B cell (primary cell): ENCODE measurements around the gene ATN1. TPM values are rescaled to one million over a fixed set of nuclear protein-coding genes. Genes with fewer than 3 reads are reported as not detected.
A peak's percentile ranks its signal among the peaks of the same experiment; 100 is the strongest.

Experiments
- ATAC-seq: fragments of 200-7000 bp; cut with Tn5 transposase; one replicate; pipeline ENCODE4 v1.10.0; 2021; ENCODE audit warnings: low read depth, mild to moderate bottlenecking, moderate number of reproducible peaks, moderate library complexity
- CTCF ChIA-PET: fragments of 350-600 bp; sonication (Branson Sonifier 250); formaldehyde crosslinking; loops from one replicate; lab custom pipeline; 2021; ENCODE audit warnings: antibody characterized with exemption, inconsistent platforms; lab: Charles Lee
- POLR2A ChIA-PET: fragments of 350-600 bp; sonication (Branson Sonifier 250); formaldehyde crosslinking; loops from one replicate; lab custom pipeline; 2021; ENCODE audit warnings: antibody characterized with exemption; lab: Charles Lee
- DNase-seq: peaks from one replicate; pipeline ENCODE4 v3.0.0; 2013
- H2AFZ ChIP-seq: 2 replicates; pipeline ENCODE4 v1.6.1; 2012; ENCODE audit warnings: mild to moderate bottlenecking, low read depth, low read length; ENCODE audit not compliant: insufficient read depth, poor library complexity, severe bottlenecking
- H3K27ac ChIP-seq, 2 donors: 1 replicate in 1 of 2; 2 replicates in 1 of 2; pipeline ENCODE4 v1.5.1; 2012 to 2013; ENCODE audit warnings: low read length in 2 of 2, mild to moderate bottlenecking in 2 of 2, moderate library complexity in 1 of 2
- H3K27me3 ChIP-seq, 4 experiments: fragments of 200-600 bp in 1 of 4; sonication (generic) in 1 of 4; replicated peaks in 1 of 4; 1 replicate in 2 of 4; 2 replicates in 2 of 4; pipeline versions ENCODE4 v1.6.1 to v1.7.0; 2013 to 2016; ENCODE audit warnings: low read length in 3 of 4, mild to moderate bottlenecking in 2 of 4, mixed read lengths in 1 of 4, moderate library complexity in 1 of 4; ENCODE audit not compliant: insufficient read depth in 4 of 4, control insufficient read depth in 3 of 4; ENCODE audit errors: control extremely low read depth in 1 of 4
- H3K36me3 ChIP-seq, 2 experiments: replicated peaks in 1 of 2; 1 replicate in 1 of 2; 2 replicates in 1 of 2; pipeline versions ENCODE4 v1.6.1 to v1.7.1; 2013; ENCODE audit warnings: low read length in 1 of 2; ENCODE audit not compliant: insufficient read depth in 2 of 2, control insufficient read depth in 1 of 2; ENCODE audit errors: control extremely low read depth in 1 of 2, extremely low read depth in 1 of 2
- H3K4me1 ChIP-seq, 2 donors: fragments of 200-600 bp in 1 of 2; sonication (generic) in 1 of 2; 1 replicate in 1 of 2; 2 replicates in 1 of 2; pipeline versions ENCODE4 v1.5.1 to v1.6.1; 2013 to 2017; ENCODE audit warnings: low read length in 2 of 2; ENCODE audit not compliant: control insufficient read depth in 2 of 2, insufficient read depth in 2 of 2
- H3K4me2 ChIP-seq: replicated peaks from 2 replicates; pipeline ENCODE3; 2012; ENCODE audit warnings: mild to moderate bottlenecking, low read depth, low read length; ENCODE audit not compliant: poor library complexity, severe bottlenecking
- H3K4me3 ChIP-seq, 5 experiments: fragments of 200-600 bp in 1 of 5; sonication (generic) in 1 of 5; 1 replicate in 3 of 5; 2 replicates in 2 of 5; pipeline versions ENCODE4 v1.5.1 to v1.7.0; 2011 to 2016; ENCODE audit warnings: low read length in 4 of 5, mild to moderate bottlenecking in 4 of 5, low read depth in 2 of 5, control low read depth in 1 of 5, moderate library complexity in 1 of 5; ENCODE audit not compliant: insufficient read depth in 1 of 5; ENCODE audit errors: control extremely low read depth in 1 of 5, extremely low read depth in 1 of 5
- H3K79me2 ChIP-seq: fragments of 200-600 bp; sonication (generic); one replicate; pipeline ENCODE4 v1.6.0; 2016; ENCODE audit warnings: low read length; ENCODE audit not compliant: control insufficient read depth, insufficient read depth
- H3K9ac ChIP-seq: fragments of 200-600 bp; sonication (generic); 2 replicates; pipeline ENCODE4 v1.6.1; 2017; ENCODE audit warnings: mild to moderate bottlenecking, low read length, moderate library complexity
- H3K9me3 ChIP-seq, 3 donors: one replicate each; pipeline versions ENCODE4 v1.6.1 to v1.7.1; 2013; ENCODE audit warnings: low read length in 2 of 3; ENCODE audit not compliant: control insufficient read depth in 2 of 3, insufficient read depth in 1 of 3; ENCODE audit errors: control extremely low read depth in 1 of 3
- H4K20me1 ChIP-seq: 2 replicates; pipeline ENCODE4 v1.6.0; 2012; ENCODE audit warnings: mild to moderate bottlenecking, low read length; ENCODE audit not compliant: insufficient read depth, control insufficient read depth, poor library complexity, severe bottlenecking
- H3K27ac Mint-ChIP-seq: one replicate; pipeline ENCODE4 v1.8.0; 2021; ENCODE audit warnings: mixed read lengths
- H3K27me3 Mint-ChIP-seq: one replicate; pipeline ENCODE4 v1.8.0; 2021; ENCODE audit warnings: mixed read lengths
- H3K4me1 Mint-ChIP-seq: one replicate; pipeline ENCODE4 v1.8.0; 2021; ENCODE audit warnings: mixed read lengths
- H3K4me3 Mint-ChIP-seq: one replicate; pipeline ENCODE4 v1.8.0; 2021; ENCODE audit warnings: mixed read lengths
- H3K9me3 Mint-ChIP-seq: one replicate; pipeline ENCODE4 v1.8.0; 2022; ENCODE audit warnings: mixed read lengths; ENCODE audit not compliant: insufficient read depth
- EZH2 ChIP-seq: IDR thresholded peaks from 2 replicates; pipeline ENCODE4 v1.6.1; 2012; ENCODE audit warnings: borderline replicate concordance, low read depth, mild to moderate bottlenecking, moderate library complexity, low read length; ENCODE audit not compliant: insufficient read depth, poor library complexity, severe bottlenecking
- WGBS: methylation state at CpG from one replicate; pipeline ENCODE4 v1.1.5; 2013; ENCODE audit warnings: missing lambda C conversion rate; ENCODE audit not compliant: insufficient coverage; 5-methylcytosine and 5-hydroxymethylcytosine counted together
- intact Hi-C: fragments of 100-400 bp; cut with micrococcal nuclease; formaldehyde crosslinking; loops from one replicate; pipeline ENCODE4 v1.10.0; 2022
- polyA plus RNA-seq: library from polyadenylated mRNA; depleted of rRNA; stranded (reverse); fragments of >200 nt; gene quantifications from 2 replicates; pipeline ENCODE4 v1.2.3, GENCODE V29; 2012
- total RNA-seq, 2 donors: library from RNA; stranded (reverse); fragments of 120-200 nt in 1 of 2; gene quantifications; 1 replicate in 1 of 2; 2 replicates in 1 of 2; pipeline versions ENCODE4 v1.2.3 to v1.2.4, GENCODE V29; 2013 to 2022
- TF ChIP-seq, protein P1 (sequence below): fragments of 200-600 bp; IDR thresholded peaks from one replicate; pipeline ENCODE4 v1.8.0; 2022; ENCODE audit warnings: antibody characterized with exemption, mild to moderate bottlenecking

Gene ATN1
- total and polyA plus RNA-seq, 2 donors (not counting 1 experiment from before 2014, with no cell fraction given), result 21.0 to 50.8 TPM

DNA sequence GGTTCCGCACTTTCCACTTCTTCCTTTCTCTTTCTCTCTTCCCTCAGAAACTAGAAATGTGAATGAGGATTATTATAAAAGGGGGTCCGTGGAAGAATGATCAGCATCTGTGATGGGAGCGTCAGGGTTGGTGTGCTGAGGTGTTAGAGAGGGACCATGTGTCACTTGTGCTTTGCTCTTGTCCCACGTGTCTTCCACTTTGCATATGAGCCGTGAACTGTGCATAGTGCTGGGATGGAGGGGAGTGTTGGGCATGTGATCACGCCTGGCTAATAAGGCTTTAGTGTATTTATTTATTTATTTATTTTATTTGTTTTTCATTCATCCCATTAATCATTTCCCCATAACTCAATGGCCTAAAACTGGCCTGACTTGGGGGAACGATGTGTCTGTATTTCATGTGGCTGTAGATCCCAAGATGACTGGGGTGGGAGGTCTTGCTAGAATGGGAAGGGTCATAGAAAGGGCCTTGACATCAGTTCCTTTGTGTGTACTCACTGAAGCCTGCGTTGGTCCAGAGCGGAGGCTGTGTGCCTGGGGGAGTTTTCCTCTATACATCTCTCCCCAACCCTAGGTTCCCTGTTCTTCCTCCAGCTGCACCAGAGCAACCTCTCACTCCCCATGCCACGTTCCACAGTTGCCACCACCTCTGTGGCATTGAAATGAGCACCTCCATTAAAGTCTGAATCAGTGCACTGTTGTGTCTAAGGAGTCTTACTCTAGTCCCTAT is 4.6 kb upstream of the ATN1 start:
- Histone ChIP-seq H3K9ac (no peak overlapping the region), H3K4me1 (peaks cover 40 to 51% of the 10 kb centered on the region in 2 donors), H3K36me3 (no peaks in the 10 kb centered on the region), H2AFZ (peak overlapping the region; percentile 35), H3K4me2 (peak overlapping the region; percentile 54), H3K27me3 (no peaks in the 10 kb centered on the region), H3K4me3 (no peak overlapping the region), H3K79me2 (peaks cover 26% of the 10 kb centered on the region), H4K20me1 (no peaks in the 10 kb centered on the region), H3K9me3 (no peaks in the 10 kb centered on the region), H3K27ac (peak overlapping the region in 1 of 2 donors; percentile 57)
- ChIA-PET POLR2A (interaction anchor here (1.4 to 6.4 kb wide), 2 partner anchors 13 to 50 kb away, joined by 6 to 37 read pairs; partner anchors contain the start of gene SPSB2), CTCF (interaction anchor here (0.8 to 6.2 kb wide), 23 partner anchors 8 to 190 kb away, joined by 3 to 132 read pairs (median 7); partner anchors contain the start of genes C12orf57, C1RL, ENO2 and RNU7-1)
- no peaks in the 10 kb centered on the region for H3K27me3 Mint-ChIP-seq
- peak overlapping the region; percentile 30 for H3K4me3 Mint-ChIP-seq
- 65% methylated on average over 2 of the region's 10 CpGs for WGBS
- intact Hi-C loops, result no loop called here
- peak; percentile 28 for ATAC-seq
- TF ChIP-seq, protein P1, sequence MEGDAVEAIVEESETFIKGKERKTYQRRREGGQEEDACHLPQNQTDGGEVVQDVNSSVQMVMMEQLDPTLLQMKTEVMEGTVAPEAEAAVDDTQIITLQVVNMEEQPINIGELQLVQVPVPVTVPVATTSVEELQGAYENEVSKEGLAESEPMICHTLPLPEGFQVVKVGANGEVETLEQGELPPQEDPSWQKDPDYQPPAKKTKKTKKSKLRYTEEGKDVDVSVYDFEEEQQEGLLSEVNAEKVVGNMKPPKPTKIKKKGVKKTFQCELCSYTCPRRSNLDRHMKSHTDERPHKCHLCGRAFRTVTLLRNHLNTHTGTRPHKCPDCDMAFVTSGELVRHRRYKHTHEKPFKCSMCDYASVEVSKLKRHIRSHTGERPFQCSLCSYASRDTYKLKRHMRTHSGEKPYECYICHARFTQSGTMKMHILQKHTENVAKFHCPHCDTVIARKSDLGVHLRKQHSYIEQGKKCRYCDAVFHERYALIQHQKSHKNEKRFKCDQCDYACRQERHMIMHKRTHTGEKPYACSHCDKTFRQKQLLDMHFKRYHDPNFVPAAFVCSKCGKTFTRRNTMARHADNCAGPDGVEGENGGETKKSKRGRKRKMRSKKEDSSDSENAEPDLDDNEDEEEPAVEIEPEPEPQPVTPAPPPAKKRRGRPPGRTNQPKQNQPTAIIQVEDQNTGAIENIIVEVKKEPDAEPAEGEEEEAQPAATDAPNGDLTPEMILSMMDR, result no peak
- TF ChIP-seq EZH2, result no peak
- peak; percentile 53 for DNase-seq
- no peaks in the 10 kb centered on the region for H3K9me3 Mint-ChIP-seq
- H3K4me1 Mint-ChIP-seq, result peaks cover 50% of the 10 kb centered on the region
- peak overlapping the region; percentile 63 for H3K27ac Mint-ChIP-seq

DNA sequence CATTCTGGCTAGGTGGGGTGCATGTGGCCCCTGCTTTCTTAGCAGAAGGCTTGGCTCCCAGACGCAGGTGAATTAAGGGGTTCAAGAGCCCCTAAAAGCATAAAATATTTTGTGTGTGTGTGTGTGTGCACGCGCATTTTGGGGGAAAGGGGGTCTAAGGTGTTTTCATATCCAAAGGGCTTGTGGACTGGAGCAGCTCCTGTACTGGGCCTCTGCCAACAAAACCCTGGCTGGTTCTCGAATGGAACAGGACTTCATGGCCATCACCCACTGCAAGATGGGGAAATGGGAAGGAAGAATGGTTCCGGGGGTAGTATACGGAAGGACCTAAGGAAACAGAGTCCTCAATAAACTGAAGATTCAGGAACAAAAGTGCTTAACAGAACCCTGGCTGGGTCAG is 3.9 kb upstream of the ATN1 start:
- no peak overlapping the region for H3K4me3 ChIP-seq
- H2AFZ ChIP-seq, result no peak overlapping the region
- Mint-ChIP-seq H3K27me3 (no peaks in the 10 kb centered on the region), H3K9me3 (no peaks in the 10 kb centered on the region), H3K27ac (peak overlapping the region; percentile 13), H3K4me3 (peak overlapping the region; percentile 81), H3K4me1 (peaks cover 55% of the 10 kb centered on the region)
- intact Hi-C loops, result loop anchor here (1.0 to 2.0 kb wide), 8 partner anchors 14 to 189 kb away; partner anchors contain the start of genes C1RL and LPCAT3
- H3K4me1 ChIP-seq, result peaks cover 44 to 56% of the 10 kb centered on the region in 2 donors
- no peak overlapping the region for H3K9ac ChIP-seq
- no peak for DNase-seq
- ChIA-PET POLR2A (interaction anchor here (6.4 kb wide), 1 partner anchor 12 kb away, joined by 37 read pairs; no protein-coding TSS in a partner anchor), CTCF (interaction anchor here (0.7 to 6.2 kb wide), 22 partner anchors 10 to 188 kb away, joined by 3 to 132 read pairs (median 7); partner anchors contain the start of genes C12orf57, C1RL, ENO2 and LPCAT3)
- no peaks in the 10 kb centered on the region for H3K9me3 ChIP-seq
- H3K27me3 ChIP-seq, result no peaks in the 10 kb centered on the region
- peak overlapping the region; percentile 71 for H3K4me2 ChIP-seq
- H4K20me1 ChIP-seq, result no peaks in the 10 kb centered on the region
- peaks cover 33% of the 10 kb centered on the region for H3K79me2 ChIP-seq
- WGBS, result 81% methylated on average over 6 of the region's 6 CpGs
- no peaks in the 10 kb centered on the region for H3K36me3 ChIP-seq
- no peak for TF ChIP-seq EZH2
- TF ChIP-seq, protein P1, result no peak
- no peak overlapping the region for H3K27ac ChIP-seq
- no peak for ATAC-seq
